Measurements from ENCODE around the gene TDRD1.

GRCh38 chr10:114244126-114244525 is 65.0 kb downstream of the TDRD1 start:
- TF ChIP-seq EZH2 (IDR thresholded peaks at IDR 0.05; ENCODE audit: insufficient read depth, poor library complexity, severe bottlenecking) (no peak), EZH2phosphoT487 (IDR thresholded peaks at IDR 0.05; ENCODE audit: insufficient read depth, low read depth) (no peak)
